Activated CD8-positive, alpha-beta T cell treated with anti-CD3 and anti-CD28 coated beads for 36 hours (primary cell): ENCODE measurements around the gene PTPRD. TPM values are rescaled to one million over a fixed set of nuclear protein-coding genes. Genes with fewer than 3 reads are reported as not detected.

ENCODE experiments used
- ATAC-seq: fragments of 200-7000 bp; cut with Tn5 transposase; one replicate; pipeline ENCODE4 v1.10.0; 2021; ENCODE audit warnings: mild to moderate bottlenecking, moderate library complexity
- CTCF ChIA-PET: fragments of 350-600 bp; sonication (Branson Sonifier 250); formaldehyde crosslinking; loops from one replicate; lab custom pipeline; 2021; ENCODE audit warnings: antibody characterized with exemption; lab: Charles Lee
- POLR2A ChIA-PET: fragments of 350-600 bp; sonication (Branson Sonifier 250); formaldehyde crosslinking; loops from one replicate; lab custom pipeline; 2021; ENCODE audit warnings: antibody characterized with exemption; lab: Charles Lee
- DNase-seq: peaks from one replicate; pipeline ENCODE4 v3.0.0-alpha.2; 2020
- H3K27ac Mint-ChIP-seq: one replicate; pipeline ENCODE4 v1.8.0; 2021; ENCODE audit warnings: mild to moderate bottlenecking, mixed read lengths
- H3K27me3 Mint-ChIP-seq: one replicate; pipeline ENCODE4 v1.8.0; 2021; ENCODE audit warnings: mixed read lengths
- H3K36me3 Mint-ChIP-seq: one replicate; pipeline ENCODE4 v1.8.0; 2021; ENCODE audit warnings: low read depth, mixed read lengths
- H3K4me1 Mint-ChIP-seq: one replicate; pipeline ENCODE4 v1.8.0; 2021; ENCODE audit warnings: low read depth, mixed read lengths
- H3K4me3 Mint-ChIP-seq: one replicate; pipeline ENCODE4 v1.8.0; 2021; ENCODE audit warnings: mild to moderate bottlenecking, moderate library complexity, mixed read lengths
- H3K9me3 Mint-ChIP-seq: one replicate; pipeline ENCODE4 v1.8.0; 2021; ENCODE audit warnings: mixed read lengths
- CTCF ChIP-seq: fragments of 200-600 bp; IDR thresholded peaks from one replicate; pipeline ENCODE4 v1.8.0; 2022; ENCODE audit warnings: antibody characterized with exemption, mild to moderate bottlenecking
- intact Hi-C: fragments of 100-400 bp; cut with micrococcal nuclease; formaldehyde crosslinking; loops from one replicate; pipeline ENCODE4 v1.10.0; 2022
- total RNA-seq, 2 experiments: library from RNA; stranded (reverse); gene quantifications; one replicate each; pipeline ENCODE4 v1.2.3, GENCODE V29; 2021

Gene PTPRD
- total RNA-seq, 2 experiments from 2014 or later = not detected

- Mint-ChIP-seq H3K9me3 (peaks cover 2% of the 10 kb centered on the region), H3K4me3 (no peak overlapping the region), H3K36me3 (no peaks in the 10 kb centered on the region), H3K4me1 (no peaks in the 10 kb centered on the region), H3K27me3 (no peaks in the 10 kb centered on the region), H3K27ac (no peak overlapping the region)
- no peak for TF ChIP-seq CTCF
- ChIA-PET POLR2A (no interaction called here), CTCF (no interaction called here)
- DNase-seq (no peak), ATAC-seq (no peak)
- intact Hi-C loops = no loop called here
Measured at GRCh38 chr9:10108815-10109214, 504.0 kb downstream of the PTPRD start.

- ATAC-seq = no peak
- intact Hi-C loops = no loop called here
- H3K27me3 Mint-ChIP-seq = no peaks in the 10 kb centered on the region
- DNase-seq = no peak
- no peak for TF ChIP-seq CTCF
- ChIA-PET CTCF (no interaction called here), POLR2A (no interaction called here)
- H3K4me1 Mint-ChIP-seq = no peaks in the 10 kb centered on the region
- peaks cover 1% of the 10 kb centered on the region for H3K9me3 Mint-ChIP-seq
- H3K36me3 Mint-ChIP-seq = no peaks in the 10 kb centered on the region
- H3K27ac Mint-ChIP-seq = no peak overlapping the region
- no peak overlapping the region for H3K4me3 Mint-ChIP-seq
Measured at GRCh38 chr9:10104774-10105173, 508.0 kb downstream of the PTPRD start.

GRCh38 chr9:10095208-10095607, 517.6 kb downstream of the PTPRD start:
- TF ChIP-seq CTCF = no peak
- no peak overlapping the region for H3K4me3 Mint-ChIP-seq
- intact Hi-C loops = no loop called here
- H3K27ac Mint-ChIP-seq = no peak overlapping the region
- peaks cover 12% of the 10 kb centered on the region for H3K9me3 Mint-ChIP-seq
- no peaks in the 10 kb centered on the region for H3K27me3 Mint-ChIP-seq
- POLR2A ChIA-PET = no interaction called here
- no peaks in the 10 kb centered on the region for H3K4me1 Mint-ChIP-seq
- H3K36me3 Mint-ChIP-seq = no peaks in the 10 kb centered on the region
- DNase-seq (no peak), ATAC-seq (no peak)
- CTCF ChIA-PET = no interaction called here

- ChIA-PET POLR2A (no interaction called here), CTCF (no interaction called here)
- DNase-seq = no peak
- H3K9me3 Mint-ChIP-seq = peaks cover 12% of the 10 kb centered on the region
- H3K4me1 Mint-ChIP-seq = no peaks in the 10 kb centered on the region
- ATAC-seq = no peak
- no peak overlapping the region for H3K4me3 Mint-ChIP-seq
- no peaks in the 10 kb centered on the region for H3K36me3 Mint-ChIP-seq
- TF ChIP-seq CTCF = no peak
- intact Hi-C loops = no loop called here
- H3K27me3 Mint-ChIP-seq = no peaks in the 10 kb centered on the region
- no peak overlapping the region for H3K27ac Mint-ChIP-seq
Measured at GRCh38 chr9:10094563-10094962, 518.2 kb downstream of the PTPRD start.

GRCh38 chr9:10080012-10080411, 532.8 kb downstream of the PTPRD start:
- H3K9me3 Mint-ChIP-seq = no peaks in the 10 kb centered on the region
- no peaks in the 10 kb centered on the region for H3K36me3 Mint-ChIP-seq
- H3K27me3 Mint-ChIP-seq = no peaks in the 10 kb centered on the region
- no peak for DNase-seq
- TF ChIP-seq CTCF = no peak
- ChIA-PET POLR2A (no interaction called here), CTCF (no interaction called here)
- no peaks in the 10 kb centered on the region for H3K4me1 Mint-ChIP-seq
- no peak overlapping the region for H3K27ac Mint-ChIP-seq
- intact Hi-C loops = no loop called here
- ATAC-seq = no peak
- no peak overlapping the region for H3K4me3 Mint-ChIP-seq
